ENCODE data around the gene FAM167B. TPM values are rescaled to one million over a fixed set of nuclear protein-coding genes. Genes with fewer than 3 reads are reported as not detected.
A peak's percentile ranks its signal among the peaks of the same experiment; 100 is the strongest.

The FAM167B gene
- total RNA-seq, 1 donor, result not detected

DNA sequence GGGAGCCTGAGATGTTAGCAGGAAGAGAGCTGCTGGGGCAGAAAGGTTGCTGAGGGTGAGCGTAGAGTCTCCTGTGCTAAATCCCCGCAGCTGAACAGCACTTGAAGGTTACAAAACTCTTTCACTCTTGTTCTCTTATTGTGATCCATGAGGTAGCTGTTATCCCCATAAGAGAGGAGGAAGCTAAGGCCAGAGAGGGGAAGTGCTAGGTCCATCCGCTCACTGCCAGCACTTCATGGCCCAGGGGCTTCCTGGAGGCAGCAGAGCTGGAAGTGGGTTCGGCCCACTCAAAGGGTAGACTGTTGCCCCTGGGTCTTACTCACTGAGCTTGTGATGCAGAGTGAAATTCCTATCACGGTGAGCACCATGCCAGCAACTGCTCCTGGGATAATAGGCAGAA, 30.5 kb upstream of the FAM167B start:
- Histone ChIP-seq H3K4me1 (ENCODE audit: insufficient read depth, low read length) (peaks cover 18% of the 10 kb centered on the region), H3K4me3 (ENCODE audit: low read length) (no peak overlapping the region), H3K27me3 (ENCODE audit: insufficient read depth, low read length) (no peaks in the 10 kb centered on the region), H3K9me3 (ENCODE audit: low read depth, low read length) (no peaks in the 10 kb centered on the region)

- Histone ChIP-seq H3K9me3 (ENCODE audit: low read depth, low read length) (no peaks in the 10 kb centered on the region), H3K27me3 (ENCODE audit: insufficient read depth, low read length) (no peaks in the 10 kb centered on the region), H3K4me3 (ENCODE audit: low read length) (no peak overlapping the region)
These were observed 28.0 kb upstream of the FAM167B start for GRCh38 chr1:32219022-32219421.

DNA sequence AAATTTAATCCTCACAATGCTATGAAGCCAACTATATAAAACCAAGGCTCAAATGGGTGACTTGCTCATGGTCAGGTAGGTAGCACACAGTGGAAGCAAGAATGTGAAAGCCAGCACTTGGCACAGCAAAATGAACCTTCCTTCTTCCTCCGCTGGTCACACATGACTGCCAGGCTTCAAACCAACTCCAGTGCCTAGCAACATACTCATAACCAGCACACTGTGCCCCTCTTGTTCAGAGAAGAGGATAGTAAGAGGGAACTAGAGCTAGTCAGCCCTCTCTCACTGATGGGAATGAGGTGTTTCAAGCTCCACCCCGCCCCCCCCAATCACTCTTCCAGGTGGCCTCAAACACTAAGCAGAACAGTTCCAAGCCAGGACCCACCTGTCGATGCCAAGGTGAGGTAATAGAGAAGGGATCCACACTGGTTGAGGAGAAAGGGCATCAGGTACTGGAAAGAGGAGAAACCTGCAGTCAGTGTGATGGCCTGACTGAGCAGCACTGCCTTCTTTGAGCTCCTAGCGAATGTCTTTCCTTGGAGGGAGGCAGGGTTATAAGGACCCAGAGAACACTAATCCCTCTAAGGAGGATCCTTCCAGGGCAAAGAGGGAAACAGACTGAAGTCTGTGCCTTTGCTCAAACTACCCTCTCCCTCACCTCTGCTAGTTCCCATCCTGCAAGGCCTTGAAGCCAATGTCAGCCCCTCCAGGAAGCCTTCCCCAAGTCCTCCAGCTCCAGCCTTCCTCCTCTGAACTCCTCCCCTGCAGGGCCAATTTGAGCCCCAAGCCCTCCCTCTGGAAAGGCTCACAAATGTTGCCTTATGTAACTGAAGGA, 26.1 kb upstream of the FAM167B start:
- no peaks in the 10 kb centered on the region for H3K9me3 ChIP-seq (ENCODE audit: low read depth, low read length)
- H3K27me3 ChIP-seq (ENCODE audit: insufficient read depth, low read length), result no peaks in the 10 kb centered on the region
- peaks cover 28% of the 10 kb centered on the region for H3K4me1 ChIP-seq (ENCODE audit: insufficient read depth, low read length)
- H3K4me3 ChIP-seq (ENCODE audit: low read length), result peak overlapping the region; percentile 75

More at GRCh38 chr1:32219022-32219421, 28.0 kb upstream of the FAM167B start:
- H3K4me1 ChIP-seq (ENCODE audit: insufficient read depth, low read length), result peaks cover 34% of the 10 kb centered on the region

DNA sequence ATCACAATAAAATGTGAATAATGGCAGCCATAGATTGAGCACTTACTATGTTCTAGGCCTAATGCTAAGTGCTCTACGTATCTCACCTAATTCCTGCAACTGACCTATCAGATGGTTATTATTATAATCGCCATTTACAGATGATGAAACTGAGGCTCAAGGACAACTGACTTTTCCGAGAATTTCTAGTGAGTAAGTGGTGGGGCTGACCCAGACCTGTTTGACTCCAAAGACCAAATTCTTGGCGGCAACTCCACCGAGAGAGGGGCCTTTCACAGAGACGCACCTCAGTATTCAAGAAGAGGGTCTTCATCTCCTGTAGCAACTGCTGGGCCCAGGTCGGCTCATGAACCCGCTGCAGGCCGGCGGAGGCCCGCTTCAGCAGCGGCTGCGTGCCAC, 25.4 kb upstream of the FAM167B start:
- Histone ChIP-seq H3K9me3 (ENCODE audit: low read depth, low read length) (no peaks in the 10 kb centered on the region), H3K4me1 (ENCODE audit: insufficient read depth, low read length) (peaks cover 27% of the 10 kb centered on the region), H3K4me3 (ENCODE audit: low read length) (peak overlapping the region; percentile 75)

GRCh38 chr1:32221980-32222755, 24.9 kb upstream of the FAM167B start, which contains the start of the genes EIF3I and TMEM234:
Gene EIF3I, plus strand, starts transcription at chr1:32222407. Its CDS starts 35 bp downstream, at chr1:32222442.
Gene TMEM234, minus strand, starts transcription at chr1:32222353. Its CDS starts 31 bp downstream, at chr1:32222322.
- Histone ChIP-seq H3K4me1 (ENCODE audit: insufficient read depth, low read length) (peaks cover 27% of the 10 kb centered on the region), H3K9me3 (ENCODE audit: low read depth, low read length) (no peaks in the 10 kb centered on the region), H3K4me3 (ENCODE audit: low read length) (peak within 1 kb of the TSS; percentile 75), H3K27me3 (ENCODE audit: insufficient read depth, low read length) (no peaks in the 10 kb centered on the region)

More for the DNA sequence above, 25.4 kb upstream of the FAM167B start:
- no peaks in the 10 kb centered on the region for H3K27me3 ChIP-seq (ENCODE audit: insufficient read depth, low read length)

GRCh38 chr1:32223683-32224082, 23.3 kb upstream of the FAM167B start:
- H3K27me3 ChIP-seq (ENCODE audit: insufficient read depth, low read length), result no peaks in the 10 kb centered on the region
- no peak overlapping the region for H3K4me3 ChIP-seq (ENCODE audit: low read length)
- no peaks in the 10 kb centered on the region for H3K9me3 ChIP-seq (ENCODE audit: low read depth, low read length)
- peaks cover 27% of the 10 kb centered on the region for H3K4me1 ChIP-seq (ENCODE audit: insufficient read depth, low read length)

GRCh38 chr1:32224285-32224684, 22.7 kb upstream of the FAM167B start:
- Histone ChIP-seq H3K4me3 (ENCODE audit: low read length) (no peak overlapping the region), H3K4me1 (ENCODE audit: insufficient read depth, low read length) (peaks cover 27% of the 10 kb centered on the region), H3K27me3 (ENCODE audit: insufficient read depth, low read length) (no peaks in the 10 kb centered on the region), H3K9me3 (ENCODE audit: low read depth, low read length) (no peaks in the 10 kb centered on the region)

DNA sequence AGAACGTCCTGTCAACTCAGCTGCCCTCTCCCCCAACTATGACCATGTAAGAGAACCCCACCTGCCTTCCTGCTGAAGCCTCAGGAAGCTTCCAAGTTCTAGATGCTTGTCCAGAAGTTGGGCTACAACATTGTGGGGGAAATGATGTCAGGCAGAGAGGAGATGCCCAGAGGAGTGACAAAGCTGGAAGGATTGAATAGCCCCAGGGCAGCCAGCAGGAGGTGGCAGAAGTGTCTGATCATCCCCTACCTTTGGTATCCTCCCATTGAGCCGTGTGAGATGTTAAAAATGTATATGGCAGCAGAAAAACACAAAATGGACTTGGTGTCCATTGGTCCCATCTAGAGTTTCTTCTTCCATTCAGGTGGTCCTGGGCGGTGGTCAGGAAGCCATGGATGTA, 18.3 kb upstream of the FAM167B start:
- Histone ChIP-seq H3K9me3 (ENCODE audit: low read depth, low read length) (no peaks in the 10 kb centered on the region), H3K27me3 (ENCODE audit: insufficient read depth, low read length) (no peaks in the 10 kb centered on the region), H3K4me3 (ENCODE audit: low read length) (no peak overlapping the region), H3K4me1 (ENCODE audit: insufficient read depth, low read length) (peaks cover 4% of the 10 kb centered on the region)

DNA sequence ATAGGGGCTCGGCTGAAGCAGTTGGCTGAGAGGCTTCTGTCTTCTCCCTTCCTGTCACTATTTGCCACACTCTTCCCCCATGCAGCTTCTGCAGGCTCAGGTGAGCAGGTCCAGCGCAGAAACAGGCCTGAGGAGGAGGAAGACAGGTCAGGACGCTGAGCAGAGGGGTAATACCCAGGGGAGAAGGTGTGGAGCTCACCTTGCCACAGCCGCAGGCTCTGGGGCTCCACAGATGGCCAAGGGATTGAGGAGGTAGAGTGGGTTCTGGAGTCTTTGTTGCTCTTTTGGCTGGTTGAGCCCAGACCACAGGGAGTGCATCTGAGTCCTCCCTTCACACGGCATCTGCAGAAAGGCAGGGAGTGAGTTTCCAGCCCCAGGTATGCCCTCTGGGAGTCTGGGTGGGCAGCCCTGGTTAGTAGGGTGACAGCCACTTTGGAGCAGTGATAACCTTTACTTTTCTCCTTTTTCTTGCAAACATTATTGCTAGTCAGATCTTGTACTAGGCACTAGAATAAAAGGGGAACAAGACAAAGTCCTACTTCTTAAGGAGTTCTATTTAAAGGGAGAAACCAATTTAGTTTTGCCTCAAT, 15.1 kb upstream of the FAM167B start:
- Histone ChIP-seq H3K9me3 (ENCODE audit: low read depth, low read length) (no peaks in the 10 kb centered on the region), H3K4me3 (ENCODE audit: low read length) (no peak overlapping the region), H3K27me3 (ENCODE audit: insufficient read depth, low read length) (no peaks in the 10 kb centered on the region), H3K4me1 (ENCODE audit: insufficient read depth, low read length) (no peaks in the 10 kb centered on the region)

GRCh38 chr1:32232558-32233304, 14.3 kb upstream of the FAM167B start:
- Histone ChIP-seq H3K4me3 (ENCODE audit: low read length) (no peak overlapping the region), H3K9me3 (ENCODE audit: low read depth, low read length) (no peaks in the 10 kb centered on the region), H3K4me1 (ENCODE audit: insufficient read depth, low read length) (no peaks in the 10 kb centered on the region), H3K27me3 (ENCODE audit: insufficient read depth, low read length) (no peaks in the 10 kb centered on the region)

DNA sequence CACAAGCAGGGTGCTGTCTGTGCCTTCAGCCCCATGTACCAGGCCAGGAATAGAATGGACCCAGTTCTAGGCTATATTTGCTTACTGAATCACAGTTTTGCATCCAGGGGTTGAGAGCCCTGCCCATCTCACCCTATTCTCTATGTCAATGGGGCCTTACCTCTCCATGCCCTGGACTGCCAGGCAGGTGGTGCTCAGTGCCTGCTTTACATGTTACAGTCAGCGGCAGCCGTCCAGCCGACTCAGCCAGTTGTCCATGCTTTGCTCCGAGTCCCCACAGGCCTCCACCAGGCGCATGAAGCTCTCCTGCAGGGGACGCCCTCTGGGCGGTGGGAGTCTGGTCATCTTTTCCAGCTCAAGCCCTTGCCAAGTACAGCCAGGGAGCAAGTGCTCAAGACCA, 12.2 kb upstream of the FAM167B start:
- Histone ChIP-seq H3K9me3 (ENCODE audit: low read depth, low read length) (no peaks in the 10 kb centered on the region), H3K4me3 (ENCODE audit: low read length) (no peak overlapping the region), H3K4me1 (ENCODE audit: insufficient read depth, low read length) (peaks cover 2% of the 10 kb centered on the region), H3K27me3 (ENCODE audit: insufficient read depth, low read length) (no peaks in the 10 kb centered on the region)

DNA sequence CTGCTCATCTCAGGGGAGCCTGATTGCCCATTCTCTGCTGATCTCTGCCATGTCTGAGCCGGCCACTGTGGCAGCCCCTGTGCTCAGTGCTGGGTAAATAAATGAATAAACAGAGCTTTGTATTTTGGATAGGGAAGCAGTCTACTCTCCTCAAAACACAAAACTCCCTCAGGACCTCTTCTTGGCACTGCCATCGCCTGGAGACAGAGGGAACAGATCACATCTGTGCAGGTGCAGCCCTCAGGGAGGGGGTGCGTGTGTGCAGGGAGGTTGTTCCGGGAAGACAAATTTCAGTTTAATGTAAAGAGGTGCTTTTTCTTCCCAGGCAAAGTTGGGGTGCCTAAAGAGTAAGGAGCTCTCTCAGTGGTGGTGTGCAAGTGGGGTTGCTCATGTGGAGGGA, 7.7 kb upstream of the FAM167B start:
- Histone ChIP-seq H3K9me3 (ENCODE audit: low read depth, low read length) (no peaks in the 10 kb centered on the region), H3K4me3 (ENCODE audit: low read length) (no peak overlapping the region), H3K27me3 (ENCODE audit: insufficient read depth, low read length) (no peaks in the 10 kb centered on the region), H3K4me1 (ENCODE audit: insufficient read depth, low read length) (peaks cover 32% of the 10 kb centered on the region)

- Histone ChIP-seq H3K4me3 (ENCODE audit: low read length) (no peak overlapping the region), H3K27me3 (ENCODE audit: insufficient read depth, low read length) (no peaks in the 10 kb centered on the region), H3K4me1 (ENCODE audit: insufficient read depth, low read length) (peaks cover 32% of the 10 kb centered on the region), H3K9me3 (ENCODE audit: low read depth, low read length) (no peaks in the 10 kb centered on the region)
These were observed 7.3 kb upstream of the FAM167B start for GRCh38 chr1:32239790-32240139.

DNA sequence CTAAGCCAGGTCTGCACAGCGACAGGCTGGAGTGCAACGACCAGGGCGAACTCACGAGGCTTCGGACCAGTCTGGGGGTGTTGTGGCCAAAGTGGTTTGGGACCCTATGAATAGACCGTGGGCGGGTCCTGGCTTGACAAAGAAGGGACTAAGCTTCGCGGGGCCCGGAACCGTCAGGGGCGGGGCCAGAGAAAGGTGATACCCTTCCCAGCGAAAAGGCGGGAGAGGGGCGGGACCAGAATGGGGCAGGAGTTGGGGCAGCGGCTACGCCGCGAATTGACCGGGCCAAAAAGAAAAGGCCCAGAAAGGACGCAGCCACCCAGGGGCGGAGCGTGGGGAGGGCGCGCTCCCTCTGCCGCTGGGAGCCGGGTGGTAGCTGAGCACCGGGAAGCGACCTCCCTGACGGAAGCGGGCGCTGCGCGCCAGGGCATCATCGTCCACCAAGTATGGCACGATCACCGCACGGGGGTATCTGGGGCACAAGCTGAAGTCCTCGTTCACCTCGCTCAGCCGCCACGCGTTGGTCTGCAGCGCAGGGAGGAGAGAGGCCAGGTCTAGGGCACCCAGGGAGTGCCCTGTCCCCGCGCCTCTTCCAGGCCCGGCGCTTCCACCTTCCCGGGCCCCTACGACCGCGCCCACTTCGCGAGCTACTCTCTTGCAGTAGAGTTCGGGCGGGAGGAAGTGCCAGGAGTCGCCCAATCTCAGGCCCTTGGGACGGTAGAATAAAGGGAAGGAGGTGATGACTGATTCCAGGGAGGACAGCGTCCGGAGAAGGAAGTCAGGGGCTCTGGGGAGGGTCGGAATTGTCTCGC, 6.7 kb upstream of the FAM167B start:
- Histone ChIP-seq H3K27me3 (ENCODE audit: insufficient read depth, low read length) (no peaks in the 10 kb centered on the region), H3K4me1 (ENCODE audit: insufficient read depth, low read length) (peaks cover 32% of the 10 kb centered on the region), H3K9me3 (ENCODE audit: low read depth, low read length) (no peaks in the 10 kb centered on the region), H3K4me3 (ENCODE audit: low read length) (peak overlapping the region; percentile 55)

All from mononuclear cell (primary cell).